ENCODE data around the gene CD300LG.

The CD300LG gene

DNA sequence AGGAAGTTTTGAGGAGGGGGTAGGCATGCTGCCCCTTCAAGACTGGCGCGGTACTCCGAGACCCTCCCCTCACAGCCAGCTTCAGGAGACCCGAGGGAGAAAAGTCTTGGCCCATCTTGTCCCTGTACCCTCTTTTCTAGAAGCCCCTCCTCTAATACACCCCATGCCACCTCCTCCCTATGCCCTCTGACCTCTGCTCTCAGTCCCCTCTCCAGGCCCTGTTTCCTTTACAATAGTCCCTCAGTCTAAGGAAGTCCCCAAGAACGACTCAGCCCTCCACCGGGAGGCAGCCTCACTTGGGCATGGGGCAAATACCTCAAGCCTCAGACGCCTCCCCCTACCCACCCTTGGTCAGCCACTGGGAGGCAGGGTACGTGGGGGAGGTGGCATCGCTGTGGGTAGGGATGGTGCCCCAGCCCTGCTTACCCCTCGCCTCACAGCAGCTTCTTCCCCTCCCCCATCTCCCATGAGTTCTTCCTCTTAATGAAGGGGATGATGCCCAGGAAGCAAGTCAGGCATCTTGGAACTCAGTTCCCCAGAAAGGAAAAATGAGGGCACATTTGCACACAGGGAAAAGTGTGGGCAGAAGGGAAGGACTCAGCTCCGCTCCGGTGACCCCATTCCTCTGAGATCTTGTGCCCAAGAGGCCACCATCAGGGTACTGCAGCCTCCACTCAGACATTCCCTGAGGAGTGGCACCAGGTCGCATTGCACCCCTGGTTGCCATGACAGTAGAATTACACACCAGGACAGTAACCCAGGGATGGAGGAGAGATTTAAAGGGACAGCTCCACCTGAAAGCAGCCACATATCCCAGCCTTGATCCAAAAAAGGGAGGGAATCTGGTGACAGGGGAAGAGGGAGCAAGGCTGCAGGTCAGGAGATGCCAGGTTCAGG, 54.1 kb downstream of the CD300LG start:
- H3K4me3 ChIP-seq (ENCODE audit: low read length) = peak overlapping the region; percentile 57
- no peak for DNase-seq (ENCODE audit: low read depth)
- TF ChIP-seq, protein P1, sequence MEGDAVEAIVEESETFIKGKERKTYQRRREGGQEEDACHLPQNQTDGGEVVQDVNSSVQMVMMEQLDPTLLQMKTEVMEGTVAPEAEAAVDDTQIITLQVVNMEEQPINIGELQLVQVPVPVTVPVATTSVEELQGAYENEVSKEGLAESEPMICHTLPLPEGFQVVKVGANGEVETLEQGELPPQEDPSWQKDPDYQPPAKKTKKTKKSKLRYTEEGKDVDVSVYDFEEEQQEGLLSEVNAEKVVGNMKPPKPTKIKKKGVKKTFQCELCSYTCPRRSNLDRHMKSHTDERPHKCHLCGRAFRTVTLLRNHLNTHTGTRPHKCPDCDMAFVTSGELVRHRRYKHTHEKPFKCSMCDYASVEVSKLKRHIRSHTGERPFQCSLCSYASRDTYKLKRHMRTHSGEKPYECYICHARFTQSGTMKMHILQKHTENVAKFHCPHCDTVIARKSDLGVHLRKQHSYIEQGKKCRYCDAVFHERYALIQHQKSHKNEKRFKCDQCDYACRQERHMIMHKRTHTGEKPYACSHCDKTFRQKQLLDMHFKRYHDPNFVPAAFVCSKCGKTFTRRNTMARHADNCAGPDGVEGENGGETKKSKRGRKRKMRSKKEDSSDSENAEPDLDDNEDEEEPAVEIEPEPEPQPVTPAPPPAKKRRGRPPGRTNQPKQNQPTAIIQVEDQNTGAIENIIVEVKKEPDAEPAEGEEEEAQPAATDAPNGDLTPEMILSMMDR (conservative IDR thresholded peaks at IDR 0.05; ENCODE audit: low read length) = no peak

DNA sequence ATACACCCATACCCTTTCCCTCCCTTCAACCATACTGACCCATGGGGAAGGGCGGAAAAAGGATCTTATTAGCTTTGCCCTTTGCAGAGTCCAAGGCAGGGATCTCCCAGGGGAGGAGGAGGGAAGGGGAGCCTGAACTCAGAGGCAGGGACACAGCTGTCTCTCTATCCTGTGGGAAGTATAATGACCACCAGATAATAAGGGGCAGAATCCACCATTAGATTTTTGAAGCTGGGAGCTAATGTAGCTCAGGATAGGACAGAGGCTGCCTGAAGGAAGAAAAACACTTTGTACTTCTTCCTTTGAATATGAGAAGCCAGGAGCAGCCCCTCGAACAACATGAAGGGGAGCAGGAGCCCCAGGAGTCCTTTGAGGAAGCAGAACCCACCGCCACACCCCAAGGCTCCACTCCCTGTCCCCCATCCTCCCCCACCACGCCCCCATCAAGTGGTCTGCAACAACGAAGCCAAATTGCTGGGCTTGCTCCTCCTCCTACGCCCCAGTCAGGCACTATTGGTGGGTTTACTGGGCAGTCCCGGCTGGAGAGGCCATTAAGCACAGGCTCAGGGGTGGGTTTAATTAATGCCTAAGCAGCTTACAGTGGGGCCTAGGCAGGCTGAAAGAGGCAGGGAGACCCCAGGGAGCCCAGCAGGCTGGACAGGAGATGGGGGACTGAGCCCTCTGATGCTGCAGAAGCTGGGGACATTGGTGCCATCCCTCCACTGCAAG, 55.0 kb downstream of the CD300LG start:
- TF ChIP-seq, protein P1 (conservative IDR thresholded peaks at IDR 0.05; ENCODE audit: low read length) = no peak
- no peak overlapping the region for H3K4me3 ChIP-seq (ENCODE audit: low read length)

DNA sequence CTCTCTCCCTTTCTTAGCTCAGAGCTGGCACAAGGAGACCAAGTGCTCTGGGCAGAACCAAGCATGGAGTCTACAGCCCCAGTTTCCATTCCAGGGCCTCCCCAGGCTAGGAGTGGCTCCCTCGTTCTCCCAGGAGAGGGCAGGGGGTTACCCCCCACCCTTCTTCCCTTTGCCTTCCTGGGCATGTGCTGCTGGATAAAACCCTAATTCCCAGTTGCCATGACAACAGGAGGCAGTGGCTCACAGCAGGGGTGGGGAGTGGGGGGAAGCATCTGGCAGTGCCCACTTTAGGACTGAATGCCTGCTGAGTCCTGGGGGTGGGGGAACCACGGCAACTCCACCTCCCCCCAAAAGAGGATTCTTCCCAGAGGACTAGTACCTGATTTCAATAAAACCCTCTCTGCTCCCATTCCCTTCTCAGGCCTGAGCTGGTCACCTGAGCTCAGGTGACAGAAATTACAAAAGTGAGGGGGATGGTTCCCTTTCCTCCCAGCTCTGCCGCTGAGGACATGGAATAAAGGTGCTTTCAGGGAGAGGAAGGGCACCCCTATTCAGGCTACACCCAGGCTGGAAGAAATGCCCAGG, 58.5 kb downstream of the CD300LG start:
- DNase-seq (ENCODE audit: low read depth) = no peak
- TF ChIP-seq, protein P1 (conservative IDR thresholded peaks at IDR 0.05; ENCODE audit: low read length) = no peak
- H3K4me3 ChIP-seq (ENCODE audit: low read length) = no peak overlapping the region

More for the DNA sequence above, 55.0 kb downstream of the CD300LG start:
- no peak for DNase-seq (ENCODE audit: low read depth)

DNA sequence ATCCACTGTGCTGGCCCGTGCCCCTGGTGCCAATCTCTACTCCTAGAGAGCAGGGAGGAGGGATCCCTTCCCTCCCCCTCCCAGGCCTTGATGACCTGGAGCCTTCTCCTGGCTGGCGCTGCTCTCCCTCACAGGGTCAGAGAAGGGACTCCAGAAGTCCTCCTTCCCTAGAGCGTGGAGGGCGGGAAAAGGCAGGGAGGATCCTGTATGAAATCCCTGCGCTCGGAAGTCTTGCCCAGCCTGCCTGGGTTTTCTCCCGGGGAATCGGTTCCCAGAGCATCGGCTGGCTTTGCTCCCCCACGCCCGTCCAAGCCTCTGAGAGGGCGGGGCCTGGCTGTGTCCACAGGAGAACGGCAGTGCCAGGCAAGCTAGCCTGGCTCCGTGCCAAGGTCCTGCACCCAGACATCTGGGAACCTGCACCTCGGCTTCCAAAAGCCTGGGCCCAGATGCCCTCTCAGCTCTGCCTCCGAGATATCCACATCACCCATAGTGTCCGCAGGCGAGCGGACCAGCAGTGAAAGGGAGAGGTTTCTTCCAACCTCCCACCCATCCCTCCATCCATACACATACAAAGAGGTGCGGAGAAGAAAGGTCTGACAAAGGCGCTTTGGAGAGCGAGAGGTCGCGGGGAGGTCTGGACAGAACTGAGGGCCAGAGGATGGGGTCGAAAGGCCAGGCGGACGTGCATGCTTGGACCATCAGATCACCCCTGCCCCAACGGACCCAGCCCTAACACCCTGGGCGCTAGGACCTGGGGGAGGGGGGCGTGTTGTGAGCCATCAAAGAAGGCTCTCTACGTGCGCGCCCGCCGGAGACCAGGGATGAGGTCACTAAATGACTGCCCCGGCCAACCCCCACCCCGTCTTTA, 59.2 kb downstream of the CD300LG start:
- DNase-seq (ENCODE audit: low read depth) = peak; percentile 52
- TF ChIP-seq, protein P1 (conservative IDR thresholded peaks at IDR 0.05; ENCODE audit: low read length) = no peak
- peak overlapping the region; percentile 73 for H3K4me3 ChIP-seq (ENCODE audit: low read length)

DNA sequence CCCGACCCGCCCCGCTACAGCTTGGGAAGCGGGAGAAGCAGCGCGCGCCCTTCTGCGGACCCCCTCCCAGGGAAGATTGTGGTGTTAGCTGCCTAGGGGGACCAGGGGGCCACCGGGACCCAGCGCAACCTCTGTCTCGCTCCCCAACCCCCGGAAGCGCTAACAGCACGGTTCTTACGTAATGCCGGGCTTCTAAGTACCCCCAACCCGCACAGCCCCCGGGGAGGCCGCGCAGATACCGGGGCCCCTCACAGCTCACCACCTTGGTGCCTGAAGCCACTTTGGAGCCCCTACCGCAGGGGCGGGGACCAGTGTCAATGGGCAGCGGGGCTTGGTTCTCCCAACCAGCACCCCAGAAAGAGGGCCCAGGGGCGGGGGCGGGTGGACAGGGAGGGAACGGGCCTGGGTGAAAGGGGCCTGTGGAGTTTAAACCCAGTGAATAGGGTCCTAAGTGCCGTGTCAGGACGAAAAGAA, 60.0 kb downstream of the CD300LG start:
- TF ChIP-seq, protein P1 (conservative IDR thresholded peaks at IDR 0.05; ENCODE audit: low read length) = no peak
- H3K4me3 ChIP-seq (ENCODE audit: low read length) = peak overlapping the region; percentile 73
- no peak for DNase-seq (ENCODE audit: low read depth)

DNA sequence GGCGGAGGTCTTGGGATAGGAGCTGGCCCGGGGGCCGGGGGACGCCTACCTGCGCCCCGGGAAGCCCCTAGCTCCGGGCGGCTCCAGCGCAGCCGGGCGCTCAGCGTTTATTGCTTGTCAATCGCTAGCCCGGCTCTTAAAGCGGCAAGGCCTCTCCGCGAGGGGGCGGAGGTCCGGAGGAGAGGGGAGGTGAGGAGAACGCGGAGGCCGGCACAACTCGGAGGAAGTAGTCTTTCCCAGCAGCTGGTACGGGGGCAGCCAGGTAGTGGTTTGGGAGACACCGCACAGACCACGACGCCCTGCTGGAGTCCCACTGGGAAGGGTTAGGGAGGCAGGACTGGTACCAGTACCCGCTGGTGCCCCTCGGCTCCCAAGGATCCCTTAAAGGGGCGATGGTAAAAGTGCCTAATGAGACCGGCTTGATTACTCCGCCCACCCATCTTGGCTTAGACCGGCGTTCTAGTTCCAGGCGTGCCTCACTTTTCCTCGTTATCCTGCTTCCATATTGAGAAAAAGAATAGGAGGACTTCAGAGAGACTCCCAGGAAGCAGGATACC, 60.5 kb downstream of the CD300LG start, which contains the start of gene MPP2:
Gene MPP2, minus strand, starts transcription at position 112 of the 557 bp plus-strand sequence. CDS start 3,076 bp downstream, outside the sequence.
- TF ChIP-seq, protein P1 (conservative IDR thresholded peaks at IDR 0.05; ENCODE audit: low read length) = peak; percentile 30
- DNase-seq (ENCODE audit: low read depth) = peak; percentile 54
- peak within 1 kb of the TSS; percentile 73 for H3K4me3 ChIP-seq (ENCODE audit: low read length)
